ENCODE results near the gene ARHGDIG.

Gene ARHGDIG

DNA sequence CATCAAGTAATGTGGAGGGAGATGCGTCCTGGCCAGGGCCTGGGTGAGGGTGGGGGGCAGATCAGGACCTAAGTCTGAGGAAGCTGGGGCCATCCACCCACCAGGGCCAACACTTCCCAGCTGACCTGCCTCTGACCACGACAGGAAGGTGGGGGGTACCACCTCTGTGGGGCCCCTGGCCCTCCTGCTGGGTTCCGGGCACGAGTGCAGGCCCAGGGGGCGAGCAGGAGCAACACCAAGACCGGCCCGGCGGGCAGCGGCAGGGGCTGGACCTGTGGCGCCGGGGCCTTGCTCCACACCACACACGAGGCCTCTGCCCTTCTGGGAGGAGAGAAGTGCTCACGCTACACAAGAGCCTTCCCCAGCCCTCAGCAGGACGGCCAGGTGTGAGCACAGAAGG, 15.9 kb downstream of the ARHGDIG start:
- DNase-seq (ENCODE audit: low read depth in 1 of 2, low spot score in 1 of 2) = no peak

DNA sequence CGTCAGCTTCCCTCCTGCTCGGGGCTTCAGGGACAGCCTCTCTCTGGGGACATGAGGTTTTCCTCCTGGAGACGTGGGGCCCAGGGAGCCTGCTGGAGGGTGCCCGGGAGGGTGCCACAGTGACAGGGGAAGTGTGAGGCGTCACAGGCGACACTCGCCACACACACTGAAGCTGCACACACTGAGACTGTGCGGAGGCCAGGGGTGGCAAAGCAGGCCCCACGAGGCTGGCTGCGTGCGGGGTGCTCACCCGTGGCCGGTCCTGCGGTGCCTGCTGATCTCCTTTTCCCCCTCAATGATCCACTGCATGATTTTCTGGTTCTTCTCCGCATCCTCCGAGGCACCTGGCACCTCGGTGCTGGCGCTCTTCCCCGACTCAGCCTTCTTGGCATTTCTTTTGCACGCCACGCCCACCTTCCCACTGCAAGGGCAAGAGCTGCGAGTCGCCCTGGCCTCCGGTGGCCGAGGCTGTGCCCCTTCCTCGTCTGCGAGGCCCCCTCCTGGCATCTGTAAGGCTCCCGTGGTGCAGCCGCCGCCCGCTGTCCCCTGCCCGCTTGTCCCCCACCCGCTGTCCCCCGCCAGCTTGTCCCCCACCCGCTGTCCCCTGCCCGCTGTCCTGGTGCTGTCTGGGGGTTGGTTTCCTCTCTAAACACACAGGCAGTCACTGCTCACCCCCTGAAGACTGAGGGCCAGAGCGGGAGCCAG, 16.6 kb downstream of the ARHGDIG start:
- DNase-seq (ENCODE audit: low read depth in 1 of 2, low spot score in 1 of 2) = no peak

DNA sequence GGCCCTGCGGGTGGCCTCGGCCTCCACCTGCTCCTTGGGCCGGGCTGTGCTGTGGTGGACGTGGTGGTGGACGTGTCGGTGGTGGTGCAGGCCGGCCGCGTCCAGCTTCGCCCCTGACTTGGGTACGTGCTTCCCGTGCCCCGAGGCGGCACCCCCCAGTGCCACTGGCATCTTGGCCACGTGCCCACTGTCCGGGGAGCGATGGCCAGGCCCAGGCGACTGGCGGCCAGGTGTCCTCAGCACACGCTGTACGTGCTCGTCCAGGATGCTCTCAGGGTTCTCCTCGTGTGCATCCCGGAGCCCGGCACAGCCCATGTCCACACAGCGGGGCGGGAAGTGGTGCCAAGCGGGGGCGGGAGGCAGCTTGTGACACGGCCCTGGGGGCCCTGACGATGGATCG, 17.4 kb downstream of the ARHGDIG start:
- DNase-seq (ENCODE audit: low read depth in 1 of 2, low spot score in 1 of 2) = no peak

DNA sequence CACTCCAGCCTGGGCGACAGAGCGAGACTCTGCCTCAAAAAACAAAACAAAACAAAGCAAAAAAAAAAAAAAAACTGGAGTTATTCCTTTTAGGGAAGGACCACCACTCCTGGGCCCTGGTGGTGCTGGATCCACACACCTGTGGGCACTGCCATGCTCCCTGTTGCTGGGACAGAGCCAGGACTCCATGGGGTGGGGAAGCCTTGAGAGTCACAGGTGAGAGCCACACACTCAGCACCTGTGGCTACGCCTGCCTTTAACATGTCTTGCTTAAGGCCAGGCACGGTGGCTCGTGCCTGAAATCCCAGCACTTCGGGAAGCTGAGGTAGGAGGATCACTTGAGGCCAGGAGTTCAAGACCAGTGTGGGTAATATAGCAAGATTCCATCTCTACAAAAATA, 20.8 kb downstream of the ARHGDIG start:
- DNase-seq (ENCODE audit: low read depth in 1 of 2, low spot score in 1 of 2) = no peak

DNA sequence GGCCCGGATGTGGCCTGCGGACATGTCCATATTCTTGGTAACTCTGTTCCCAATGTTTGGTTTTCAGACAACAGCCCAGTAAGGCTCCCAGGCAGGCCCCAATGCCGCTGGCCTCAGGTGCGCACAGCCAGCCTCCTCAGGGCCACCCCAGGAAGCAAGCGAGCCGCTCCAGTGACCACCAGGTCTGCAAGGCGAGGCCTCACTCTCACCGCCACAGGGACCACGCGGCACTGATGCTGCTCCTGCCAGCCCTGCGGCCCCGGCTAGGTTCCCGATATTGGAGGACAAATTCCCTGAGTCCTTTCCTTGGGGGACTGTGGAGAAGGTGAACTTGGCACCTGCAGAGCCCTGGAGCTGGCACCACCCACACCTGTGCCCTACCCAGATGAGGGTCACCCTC, 21.6 kb downstream of the ARHGDIG start:
- DNase-seq (ENCODE audit: low read depth in 1 of 2, low spot score in 1 of 2) = no peak

DNA sequence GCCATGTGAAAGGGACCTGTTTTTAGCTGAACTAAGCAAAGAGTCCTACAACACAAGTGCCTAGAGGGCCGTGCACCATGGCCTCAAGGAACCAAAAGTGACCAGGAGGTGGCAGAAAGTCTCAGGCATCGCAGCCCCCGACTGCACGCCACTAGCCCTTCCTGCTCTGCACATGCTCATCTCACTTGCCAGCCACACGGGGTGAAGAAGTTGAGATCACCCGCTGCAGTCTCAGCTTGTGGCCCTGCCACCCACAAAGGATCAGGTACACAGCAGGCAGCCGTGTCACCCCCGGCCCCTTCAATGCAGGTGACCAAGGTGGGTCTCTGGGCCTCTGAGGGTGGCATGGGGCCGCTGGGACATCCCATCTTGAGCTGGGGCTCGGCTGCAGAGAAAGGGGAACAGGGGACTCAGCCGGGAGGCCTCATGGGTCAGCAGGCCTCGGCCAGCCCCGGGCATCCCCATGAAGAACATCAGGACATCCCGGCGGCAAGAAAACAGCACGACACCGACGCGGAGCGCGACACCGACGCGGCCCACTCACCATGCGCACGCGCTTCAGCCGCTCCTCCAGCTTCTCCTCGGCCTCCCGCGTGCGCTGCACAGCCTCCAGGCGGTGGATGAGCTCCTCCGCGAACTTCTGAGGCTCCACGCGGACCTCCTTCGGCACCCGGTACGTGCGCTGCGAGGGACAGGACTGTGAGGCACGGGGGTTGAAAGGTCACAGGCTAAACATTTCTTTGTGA, 23.5 kb downstream of the ARHGDIG start:
- DNase-seq (ENCODE audit: low read depth in 1 of 2, low spot score in 1 of 2) = no peak

DNA sequence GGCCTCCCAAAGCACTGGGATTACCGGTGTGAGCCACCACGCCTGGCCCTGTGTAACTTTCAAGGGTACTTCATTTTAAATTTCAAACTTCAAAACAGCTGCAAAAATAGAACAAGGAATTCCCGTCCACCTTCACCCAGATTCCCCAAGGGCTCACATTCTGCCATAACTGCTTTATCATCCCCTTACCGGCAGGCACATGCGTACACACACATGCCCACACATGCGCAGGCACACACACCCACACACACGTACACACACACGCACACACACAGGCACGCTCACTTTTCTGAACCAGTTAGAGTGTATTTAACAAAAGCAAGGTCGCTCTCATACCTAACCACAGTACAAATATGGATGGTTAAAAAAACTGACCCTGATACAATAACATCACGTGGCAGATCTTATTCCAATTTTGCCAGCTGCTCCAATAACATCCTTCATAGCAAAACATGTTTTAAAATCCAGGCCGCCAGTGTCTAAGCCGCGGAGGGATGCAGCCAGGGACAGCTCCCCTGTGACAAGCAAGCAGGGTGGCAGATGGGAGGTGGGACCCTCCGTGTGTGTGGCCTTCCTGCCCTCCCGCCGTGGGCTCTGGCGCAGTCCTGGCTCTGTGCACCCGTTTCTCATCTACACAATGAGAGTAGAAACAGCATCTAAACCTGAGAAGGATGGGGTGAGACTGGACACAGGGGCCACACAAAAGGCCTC, 25.7 kb downstream of the ARHGDIG start:
- DNase-seq (ENCODE audit: low read depth in 1 of 2, low spot score in 1 of 2) = no peak

DNA sequence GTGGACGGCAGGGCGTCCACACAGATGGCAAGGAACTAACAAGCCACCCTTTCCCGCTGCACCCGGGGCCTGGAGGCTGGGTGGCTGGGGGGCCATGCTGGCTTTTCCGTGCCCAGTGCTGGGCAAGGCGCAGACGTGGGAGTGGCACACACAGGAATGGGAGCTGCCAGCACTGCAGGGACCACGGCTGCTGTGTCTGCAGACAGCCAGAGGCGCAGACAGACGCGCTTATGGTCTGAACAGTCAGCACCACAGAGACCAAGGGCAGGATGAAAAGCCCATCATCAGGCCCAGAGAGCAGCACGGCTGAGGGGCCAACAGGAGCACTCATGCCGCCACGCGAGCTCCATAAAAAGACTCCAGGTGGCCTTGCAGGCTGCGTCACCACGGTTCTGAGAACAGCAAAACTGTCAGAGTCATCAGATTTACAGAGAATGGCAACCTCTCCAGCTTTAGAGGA, 26.6 kb downstream of the ARHGDIG start:
- DNase-seq (ENCODE audit: low read depth in 1 of 2, low spot score in 1 of 2) = no peak

DNA sequence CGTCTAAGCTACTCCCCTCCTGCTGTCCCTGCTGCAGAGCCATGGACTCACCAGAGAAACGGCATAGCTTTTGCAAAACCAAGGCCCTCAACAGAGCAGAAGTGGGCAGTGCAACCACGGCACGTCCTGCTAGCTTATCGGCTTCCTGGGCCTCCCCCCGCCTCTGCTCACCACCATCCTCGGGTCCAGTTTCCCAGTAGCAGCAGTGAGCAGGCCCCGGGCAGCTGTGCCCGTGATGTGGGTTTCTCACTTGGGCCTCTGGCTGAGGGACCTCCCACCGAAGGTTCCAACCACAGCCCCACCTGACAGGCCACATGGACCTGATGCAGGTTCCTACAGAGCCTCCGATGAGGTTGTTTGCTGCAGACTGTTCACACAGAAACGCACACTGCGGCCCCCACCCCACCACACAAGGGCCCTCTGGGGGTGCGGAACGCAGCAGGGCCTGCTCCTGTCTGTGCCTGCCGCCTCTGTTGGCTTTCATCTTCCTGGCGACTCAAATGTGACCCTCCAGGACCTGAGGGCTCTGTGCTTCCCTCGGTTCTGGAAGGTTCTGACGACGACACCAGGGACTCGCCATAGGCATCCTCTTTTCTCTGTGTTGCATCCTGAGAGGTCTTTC, 27.4 kb downstream of the ARHGDIG start:
- DNase-seq (ENCODE audit: low read depth in 1 of 2, low spot score in 1 of 2) = no peak

DNA sequence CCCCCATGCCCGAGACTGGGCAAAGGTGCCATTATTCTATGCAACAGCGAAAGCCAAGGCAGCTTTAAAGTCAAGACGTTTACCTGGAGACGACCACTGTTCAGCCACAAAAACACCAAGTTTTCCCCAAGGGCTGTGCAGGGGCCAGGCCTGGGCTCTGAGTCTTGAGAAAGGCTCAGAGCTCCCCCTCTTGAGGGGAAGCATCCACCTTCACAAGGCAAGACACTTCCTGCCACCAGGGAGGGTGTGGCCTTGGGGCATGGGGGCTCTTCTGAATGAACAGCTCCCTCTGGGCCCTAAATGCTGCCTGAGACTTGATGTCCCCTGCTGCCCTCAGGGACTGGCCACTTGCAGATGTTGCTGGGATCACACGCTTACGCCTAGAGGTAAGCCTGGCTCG, 29.1 kb downstream of the ARHGDIG start:
- DNase-seq (ENCODE audit: low read depth in 1 of 2, low spot score in 1 of 2) = no peak

DNA sequence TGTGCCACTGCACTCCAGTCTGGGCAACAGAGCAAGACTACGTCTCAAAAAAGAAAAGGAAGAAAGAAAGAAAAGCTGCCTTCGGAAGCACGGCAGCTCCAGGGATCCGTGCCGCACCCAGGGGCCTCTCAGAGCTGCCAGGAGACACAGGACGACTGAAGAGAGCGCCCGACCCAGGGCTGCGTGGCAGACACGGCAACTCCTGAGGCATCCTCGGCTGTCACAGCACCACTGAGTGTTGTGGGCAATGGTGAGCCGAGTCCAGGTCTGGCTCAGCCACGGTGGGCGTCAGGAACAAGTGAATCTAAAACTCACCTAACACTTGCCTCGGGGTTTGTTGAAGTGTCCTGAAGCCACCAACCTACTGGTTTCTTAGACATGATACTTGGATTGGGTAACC, 31.3 kb downstream of the ARHGDIG start:
- DNase-seq (ENCODE audit: low read depth in 1 of 2, low spot score in 1 of 2) = no peak

DNA sequence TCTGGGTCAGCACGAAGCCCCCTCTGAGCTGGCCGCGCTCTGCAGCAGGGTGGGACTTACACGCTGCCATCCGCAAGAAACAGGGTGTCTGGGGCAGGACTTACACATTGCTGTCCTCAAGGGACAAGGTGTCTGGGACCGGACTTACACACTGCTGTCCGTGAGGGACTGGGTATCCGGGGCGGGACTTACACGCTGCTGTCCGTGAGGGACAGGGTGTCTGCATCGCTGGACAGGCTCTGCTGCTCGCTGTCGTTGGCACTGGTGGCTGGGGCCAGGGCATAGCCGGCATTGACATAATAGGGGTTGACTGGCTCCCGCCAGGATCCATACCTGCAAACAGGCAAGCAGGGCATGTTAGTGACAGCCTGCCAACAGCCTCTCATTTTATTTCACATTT, 34.0 kb downstream of the ARHGDIG start:
- DNase-seq (ENCODE audit: low read depth in 1 of 2, low spot score in 1 of 2) = no peak

DNA sequence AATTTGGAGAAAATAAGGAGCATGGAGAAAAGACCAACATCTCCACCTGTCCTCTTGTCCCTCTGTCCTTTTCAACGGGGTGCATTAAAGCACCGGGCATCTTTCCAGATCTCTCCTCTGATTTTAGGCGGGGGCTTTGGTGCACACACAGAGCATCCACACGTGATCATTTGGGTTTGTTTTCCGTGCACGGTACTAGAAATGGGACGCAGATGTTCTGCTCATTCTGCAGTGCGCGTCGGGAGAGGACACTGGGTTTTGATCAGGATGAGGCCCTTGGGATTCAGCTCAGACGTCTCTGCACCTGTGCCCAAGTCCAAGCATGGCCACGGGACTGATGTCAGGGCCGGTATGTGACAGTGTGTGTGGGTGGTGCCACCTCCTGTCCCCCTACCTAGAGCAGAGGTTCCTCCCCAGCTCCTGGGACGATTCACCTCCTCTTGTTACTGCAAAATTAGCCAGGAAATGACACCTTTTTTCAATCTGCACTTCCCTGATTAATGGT, 34.5 kb downstream of the ARHGDIG start:
- no peak for DNase-seq (ENCODE audit: low read depth in 1 of 2, low spot score in 1 of 2)

DNA sequence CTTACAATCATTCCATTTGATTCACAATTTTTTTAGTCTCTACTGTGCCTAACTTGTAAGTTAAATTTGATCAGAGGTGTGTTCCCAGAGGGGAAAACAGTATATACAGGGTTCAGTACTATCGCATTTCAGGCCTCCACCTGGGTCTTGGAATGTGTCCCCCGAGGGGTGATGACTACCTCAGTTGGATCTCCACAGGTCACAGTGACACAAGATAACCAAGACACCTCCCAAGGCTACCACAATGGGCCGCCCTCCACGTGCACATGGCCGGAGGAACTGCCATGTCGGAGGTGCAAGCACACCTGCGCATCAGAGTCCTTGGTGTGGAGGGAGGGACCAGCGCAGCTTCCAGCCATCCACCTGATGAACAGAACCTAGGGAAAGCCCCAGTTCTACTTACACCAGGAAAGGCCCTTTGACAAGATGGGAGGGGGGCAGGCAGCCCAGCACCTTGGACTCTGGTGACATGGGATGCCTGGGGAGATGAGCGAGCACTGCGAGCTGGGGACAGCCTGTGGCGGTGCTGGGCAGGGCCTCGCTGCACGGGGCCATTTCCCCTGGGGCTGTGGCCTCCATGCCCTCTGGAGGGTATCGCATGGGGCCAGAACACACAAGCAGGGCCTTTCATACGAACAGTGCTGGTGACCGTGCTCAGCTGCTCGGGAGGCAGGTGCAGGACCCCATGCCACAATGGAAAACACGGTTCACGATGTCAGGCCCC, 36.5 kb downstream of the ARHGDIG start:
- no peak for DNase-seq (ENCODE audit: low read depth in 1 of 2, low spot score in 1 of 2)

DNA sequence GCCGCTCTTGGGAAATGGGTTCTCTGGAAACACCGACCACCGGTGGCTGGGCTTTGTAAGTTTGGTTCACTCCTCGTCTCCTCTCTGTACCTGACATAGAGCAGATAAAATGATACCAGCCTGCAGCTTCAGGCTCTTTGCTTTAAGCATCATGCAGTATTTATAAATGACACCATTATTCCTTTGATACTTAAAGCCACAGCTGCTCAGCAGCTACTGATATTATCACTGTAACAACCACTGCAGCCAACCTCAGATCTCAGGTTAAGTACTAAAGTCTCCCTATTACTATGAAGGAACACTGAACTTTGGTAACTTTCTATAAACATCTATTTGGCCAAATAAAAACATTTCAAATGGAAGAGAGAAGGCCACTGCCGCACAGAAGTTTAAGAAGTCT, 37.2 kb downstream of the ARHGDIG start:
- DNase-seq (ENCODE audit: low read depth in 1 of 2, low spot score in 1 of 2) = no peak

DNA sequence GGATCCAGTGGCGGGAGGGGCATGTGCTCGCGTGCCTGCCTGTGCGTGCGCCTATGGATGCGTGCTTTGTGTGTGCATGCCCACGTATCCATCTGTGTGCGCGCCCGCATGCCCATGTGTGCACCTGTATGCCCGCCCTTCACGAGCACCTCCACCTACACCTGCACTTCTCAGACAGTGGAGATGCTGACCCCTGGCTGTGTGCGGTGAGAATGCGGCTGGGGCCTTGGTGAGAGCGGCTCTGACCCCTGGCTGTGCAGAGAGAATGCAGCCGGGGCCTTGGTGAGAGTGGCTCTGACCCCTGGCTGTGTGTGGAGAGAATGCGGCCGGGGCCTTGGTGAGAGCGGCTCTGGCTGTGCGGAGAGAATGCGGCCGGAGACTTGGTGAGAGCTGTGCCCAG, 38.2 kb downstream of the ARHGDIG start:
- DNase-seq (ENCODE audit: low read depth in 1 of 2, low spot score in 1 of 2) = no peak

DNA sequence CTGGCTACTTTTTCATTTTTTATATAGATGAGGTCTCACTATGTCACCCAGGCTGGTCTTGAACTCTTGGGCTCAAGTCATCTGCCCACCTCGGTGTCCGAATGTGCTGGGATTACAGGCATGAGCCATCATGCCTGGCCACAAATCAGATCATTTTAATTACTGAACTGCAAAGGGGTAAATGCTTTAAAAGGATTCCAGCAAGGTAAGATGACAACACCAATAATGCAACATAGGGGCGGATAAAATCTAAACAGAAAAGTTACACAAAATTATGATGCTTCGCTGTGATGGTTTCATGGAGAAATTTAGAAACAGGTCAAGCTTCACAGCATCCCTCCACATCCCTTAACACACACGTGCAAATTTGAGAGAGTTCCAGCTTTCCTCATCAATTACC, 39.8 kb downstream of the ARHGDIG start:
- DNase-seq (ENCODE audit: low read depth in 1 of 2, low spot score in 1 of 2) = no peak

DNA sequence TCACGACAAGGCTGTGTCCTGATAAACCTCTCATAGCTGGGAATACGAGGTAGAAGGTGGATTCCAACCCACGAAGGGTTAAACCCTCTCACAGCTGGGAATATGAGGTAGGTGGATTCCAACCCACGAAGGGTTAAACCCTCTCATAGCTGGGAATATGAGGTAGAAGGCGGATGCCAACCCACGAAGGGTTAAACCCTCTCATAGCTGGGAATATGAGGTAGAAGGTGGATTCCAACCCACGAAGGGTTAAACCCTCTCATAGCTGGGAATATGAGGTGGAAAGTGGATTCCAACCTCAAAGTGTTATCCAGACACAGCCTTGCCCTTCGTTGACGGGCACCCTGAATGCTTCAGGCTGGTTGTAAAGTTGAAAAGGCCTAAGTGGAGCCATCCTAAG, 41.1 kb downstream of the ARHGDIG start:
- DNase-seq (ENCODE audit: low read depth in 1 of 2, low spot score in 1 of 2) = no peak

DNA sequence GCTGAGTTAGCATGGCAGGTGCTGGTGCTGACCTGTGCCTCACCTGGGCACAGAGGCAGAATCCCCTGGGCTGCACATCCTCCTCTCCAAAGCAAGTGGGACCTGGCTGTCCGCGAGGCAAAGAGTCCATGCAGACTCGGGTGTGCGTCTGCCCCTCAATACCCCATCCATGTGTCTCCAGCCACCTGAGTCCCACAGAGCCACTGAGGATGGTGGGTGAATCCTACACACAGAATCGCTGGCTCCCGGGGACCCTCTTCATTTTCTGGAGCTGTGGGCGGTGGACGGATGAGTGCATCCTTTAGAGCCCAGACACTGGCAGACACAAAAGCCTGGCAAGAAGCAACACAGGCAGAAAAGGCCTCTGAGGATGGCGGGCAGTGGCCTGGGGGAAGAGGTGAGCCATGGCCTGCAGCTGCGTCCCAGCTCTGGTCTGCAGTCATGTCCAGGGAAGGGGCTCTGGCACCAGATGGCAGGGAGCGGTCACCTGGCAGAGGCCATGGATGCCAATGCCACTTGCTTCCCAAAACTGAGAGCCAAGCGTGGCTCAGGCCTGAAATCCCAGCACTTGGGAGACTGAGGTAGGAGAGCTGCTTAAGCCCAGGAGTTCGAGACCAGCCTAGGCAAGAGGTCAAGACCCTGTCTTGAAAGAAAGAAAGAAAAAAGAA, 42.2 kb downstream of the ARHGDIG start:
- DNase-seq (ENCODE audit: low read depth in 1 of 2, low spot score in 1 of 2) = no peak

DNA sequence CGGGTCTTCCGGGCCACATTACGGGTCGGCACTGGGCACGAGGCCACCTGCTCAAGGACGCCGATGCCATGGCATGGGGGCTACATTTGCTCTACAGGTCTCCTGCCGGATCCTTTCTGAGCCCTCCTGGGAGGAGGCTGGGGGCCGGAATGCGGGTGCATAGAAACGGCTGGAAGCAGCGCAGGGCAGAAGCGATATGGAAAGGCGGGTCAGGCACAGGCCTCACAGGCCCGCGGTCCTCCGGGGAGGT, 43.7 kb downstream of the ARHGDIG start:
- DNase-seq (ENCODE audit: low read depth in 1 of 2, low spot score in 1 of 2) = no peak
